PC-3 (cell line): ENCODE results near the gene ZNF385C. TPM values are rescaled to one million over a fixed set of nuclear protein-coding genes. Genes with fewer than 3 reads are reported as not detected.

Source experiments
- ATAC-seq: fragments of 200-7000 bp; cut with Tn5 transposase; 2 replicates; pipeline ENCODE4 v1.9.1; 2020; ENCODE audit warnings: mild to moderate bottlenecking, moderate library complexity
- BruUV-seq: library from RNA; stranded (reverse); fragments of 400-500 nt; replicated peaks from 2 replicates; lab custom pipeline; 2021; lab: Mats Ljungman, UMichigan
- CTCF ChIA-PET: fragments of 300-600 bp; sonication (Branson Sonifier 250); formaldehyde crosslinking; loops from one replicate; lab custom pipeline; 2022; ENCODE audit warnings: antibody characterized with exemption; lab: Charles Lee
- POLR2A ChIA-PET: fragments of 300-600 bp; sonication (Branson Sonifier 250); formaldehyde crosslinking; loops from one replicate; lab custom pipeline; 2022; ENCODE audit warnings: antibody characterized with exemption; ENCODE audit not compliant: unreplicated experiment; lab: Charles Lee
- DNase-seq: peaks from one replicate; pipeline ENCODE4 v3.0.0-alpha.2; 2015
- H2AFZ ChIP-seq: fragments of 300-600 bp; sonication (generic); 2 replicates; pipeline ENCODE4 v1.6.0; 2016; ENCODE audit warnings: antibody characterized with exemption, low read length
- H3F3A ChIP-seq: fragments of 300-600 bp; sonication (generic); one replicate; pipeline ENCODE4 v1.6.0; 2017; ENCODE audit warnings: antibody characterized with exemption, low read length, control low read depth, mild to moderate bottlenecking; ENCODE audit not compliant: unreplicated experiment
- H3K27ac ChIP-seq: fragments of 300-600 bp; sonication (generic); 2 replicates; pipeline ENCODE4 v1.5.1; 2016; ENCODE audit warnings: mild to moderate bottlenecking, low read length
- H3K27me3 ChIP-seq: fragments of 300-600 bp; sonication (generic); 2 replicates; pipeline ENCODE4 v1.6.1; 2016; ENCODE audit warnings: low read length, mixed read lengths
- H3K36me3 ChIP-seq: fragments of 300-600 bp; sonication (generic); 2 replicates; pipeline ENCODE4 v1.6.1; 2016; ENCODE audit warnings: low read depth, mixed run types, low read length, mixed read lengths
- H3K4me1 ChIP-seq: fragments of 300-600 bp; sonication (generic); 2 replicates; pipeline ENCODE4 v1.5.1; 2016; ENCODE audit warnings: low read length; ENCODE audit not compliant: insufficient read depth
- H3K4me2 ChIP-seq: fragments of 300-600 bp; sonication (generic); 2 replicates; pipeline ENCODE4 v1.6.0; 2016; ENCODE audit warnings: low read length
- H3K4me3 ChIP-seq: fragments of 300-600 bp; sonication (generic); 2 replicates; pipeline ENCODE4 v1.5.1; 2016; ENCODE audit warnings: mild to moderate bottlenecking, low read length, mixed read lengths
- H3K79me2 ChIP-seq: fragments of 300-600 bp; sonication (generic); 2 replicates; pipeline ENCODE4 v1.6.1; 2017; ENCODE audit warnings: low read length, mixed read lengths
- H3K9ac ChIP-seq: fragments of 300-600 bp; sonication (generic); 2 replicates; pipeline ENCODE4 v1.6.0; 2016; ENCODE audit warnings: mild to moderate bottlenecking, low read length
- H3K9me2 ChIP-seq: fragments of 300-600 bp; sonication (generic); replicated peaks from 2 replicates; pipeline ENCODE4 v1.6.1; 2016; ENCODE audit warnings: mixed run types, low read length, mixed read lengths
- H3K9me3 ChIP-seq: fragments of 300-600 bp; sonication (generic); 2 replicates; pipeline ENCODE4 v1.6.1; 2016; ENCODE audit warnings: low read length, mixed read lengths
- H4K20me1 ChIP-seq: fragments of 300-600 bp; sonication (generic); 2 replicates; pipeline ENCODE4 v1.6.1; 2016; ENCODE audit warnings: low read length, mixed read lengths
- CTCF ChIP-seq: fragments of 300-600 bp; sonication (generic); conservative IDR thresholded peaks from 2 replicates; pipeline ENCODE4 v1.5.1; 2017; ENCODE audit warnings: antibody characterized with exemption, low read depth, mild to moderate bottlenecking, low read length
- EZH2 ChIP-seq: fragments of 300-600 bp; sonication (generic); IDR thresholded peaks from one replicate; pipeline ENCODE4 v1.6.1; 2017; ENCODE audit warnings: antibody characterized with exemption, mild to moderate bottlenecking, low read length; ENCODE audit not compliant: unreplicated experiment
- EZH2phosphoT487 ChIP-seq: fragments of 300-600 bp; sonication (generic); IDR thresholded peaks from 2 replicates; pipeline ENCODE4 v1.6.1; 2018; ENCODE audit warnings: mild to moderate bottlenecking, antibody characterized with exemption, low read length, borderline replicate concordance
- intact Hi-C: fragments of 100-400 bp; cut with micrococcal nuclease; formaldehyde crosslinking; loops from 2 replicates; pipeline ENCODE4 v1.9.0; 2023
- total RNA-seq: library from RNA; depleted of rRNA; stranded (reverse); fragments of >200 nt; gene quantifications from 2 replicates; pipeline ENCODE4 v1.2.3, GENCODE V29; 2014

Gene ZNF385C
- total RNA-seq, 1 experiment from 2014 or later = 0.04 TPM

- BruUV-seq = no TSS peak
- TF ChIP-seq CTCF = no peak
- TF ChIP-seq EZH2 = no peak
- TF ChIP-seq EZH2phosphoT487 = no peak
- Histone ChIP-seq H3K4me1 (peaks cover 6% of the 10 kb centered on the region; the same call in 1 of the 2 replicates), H3K9ac (no peak overlapping the region), H3K27me3 (no peaks in the 10 kb centered on the region), H3K36me3 (no peaks in the 10 kb centered on the region), H3K4me3 (no peak overlapping the region), H2AFZ (no peak overlapping the region), H3K4me2 (no peak overlapping the region), H3K9me2 (no peaks in the 10 kb centered on the region), H3K79me2 (no peaks in the 10 kb centered on the region), H3K27ac (no peak overlapping the region), H4K20me1 (no peaks in the 10 kb centered on the region), H3K9me3 (no peaks in the 10 kb centered on the region), H3F3A (no peaks in the 10 kb centered on the region)
- ChIA-PET CTCF (no interaction called here), POLR2A (no interaction called here)
- ATAC-seq (no peak), DNase-seq (no peak)
- intact Hi-C loops = no loop called here
Measured at GRCh38 chr17:42079541-42079940, 18.7 kb downstream of the ZNF385C start.

GRCh38 chr17:42078396-42079043, 19.8 kb downstream of the ZNF385C start:
- intact Hi-C loops = no loop called here
- no peaks in the 10 kb centered on the region for H4K20me1 ChIP-seq
- no peaks in the 10 kb centered on the region for H3K79me2 ChIP-seq
- no TSS peak for BruUV-seq
- H3K9me2 ChIP-seq = no peaks in the 10 kb centered on the region
- no peak overlapping the region for H3K9ac ChIP-seq
- DNase-seq (no peak), ATAC-seq (no peak)
- peaks cover 6% of the 10 kb centered on the region; the same call in 1 of the 2 replicates for H3K4me1 ChIP-seq
- H3K27me3 ChIP-seq = no peaks in the 10 kb centered on the region
- H3K36me3 ChIP-seq = no peaks in the 10 kb centered on the region
- POLR2A ChIA-PET = interaction anchor here (0.6 kb wide), 1 partner anchor 565 kb away, joined by 6 read pairs; no protein-coding TSS in a partner anchor
- no peak overlapping the region for H3K27ac ChIP-seq
- no peak overlapping the region for H3K4me3 ChIP-seq
- no peak for TF ChIP-seq EZH2
- TF ChIP-seq CTCF = no peak
- no peak for TF ChIP-seq EZH2phosphoT487
- no peak overlapping the region for H3K4me2 ChIP-seq
- H2AFZ ChIP-seq = no peak overlapping the region
- no peaks in the 10 kb centered on the region for H3F3A ChIP-seq
- no peaks in the 10 kb centered on the region for H3K9me3 ChIP-seq
- CTCF ChIA-PET = no interaction called here

GRCh38 chr17:42077755-42078154, 20.5 kb downstream of the ZNF385C start:
- no peaks in the 10 kb centered on the region for H4K20me1 ChIP-seq
- no peaks in the 10 kb centered on the region for H3F3A ChIP-seq
- no peak for ATAC-seq
- no peaks in the 10 kb centered on the region for H3K9me3 ChIP-seq
- BruUV-seq = no TSS peak
- no peak overlapping the region for H3K27ac ChIP-seq
- CTCF ChIA-PET = no interaction called here
- H3K79me2 ChIP-seq = no peaks in the 10 kb centered on the region
- H3K4me2 ChIP-seq = no peak overlapping the region
- H3K4me1 ChIP-seq = peaks cover 6% of the 10 kb centered on the region; the same call in 1 of the 2 replicates
- H3K9ac ChIP-seq = no peak overlapping the region
- no peak overlapping the region for H2AFZ ChIP-seq
- H3K4me3 ChIP-seq = no peak overlapping the region
- TF ChIP-seq CTCF (no peak), EZH2 (no peak), EZH2phosphoT487 (no peak)
- H3K36me3 ChIP-seq = no peaks in the 10 kb centered on the region
- POLR2A ChIA-PET = no interaction called here
- no peaks in the 10 kb centered on the region for H3K9me2 ChIP-seq
- DNase-seq = no peak
- H3K27me3 ChIP-seq = no peaks in the 10 kb centered on the region
- intact Hi-C loops = no loop called here
